NCI-H524 treated with DMSO at 0.1 percent for 48 hours (cell line): ENCODE measurements around the gene OR51B4.
"Not testable (repeated sequence)": the region's sequence is repeated elsewhere in the genome, so short reads cannot be mapped to it uniquely, and the experiment has no call there.

Experiments
- DNase-seq: peaks from one replicate; lab custom pipeline; 2025; lab: John Stamatoyannopoulos, UW

Gene OR51B4

GRCh38 chr11:5272395-5273017, 29.2 kb downstream of the OR51B4 start:
- DNase-seq: no peak

DNA sequence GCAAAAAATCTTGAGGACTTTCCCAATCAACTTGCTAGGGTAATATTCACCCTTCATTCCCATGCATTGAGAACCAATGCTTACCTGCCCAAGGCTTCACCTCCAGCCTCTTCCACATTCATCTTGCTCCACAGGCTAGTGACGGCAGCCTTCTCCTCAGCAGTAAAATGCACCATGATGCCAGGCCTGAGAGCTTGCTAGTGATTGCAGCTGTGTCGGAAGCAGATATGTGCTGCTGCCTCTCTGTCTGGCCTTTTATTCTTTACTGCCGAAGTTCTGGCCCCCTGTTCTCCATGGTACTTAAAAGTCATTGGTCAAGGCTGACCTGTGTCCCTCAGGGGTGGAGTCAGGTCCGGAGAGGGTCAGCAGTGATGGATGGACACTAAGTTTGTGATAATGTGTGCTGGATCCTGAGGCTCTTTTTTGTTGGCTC, 32.0 kb downstream of the OR51B4 start, which contains the start of gene HBE1:
Gene HBE1 (minus strand): TSS at position 231 of the 433 bp plus-strand sequence. CDS start 55 bp downstream, at position 176.
- DNase-seq: no peak

- DNase-seq: no peak
Measured at GRCh38 chr11:5267033-5267563, 34.6 kb downstream of the OR51B4 start.

- no peak for DNase-seq
Measured at GRCh38 chr11:5266609-5267008, 35.1 kb downstream of the OR51B4 start.

- DNase-seq: no peak
Measured at GRCh38 chr11:5265832-5266231, 35.9 kb downstream of the OR51B4 start.

- no peak for DNase-seq
Measured at GRCh38 chr11:5258543-5259262, 43.0 kb downstream of the OR51B4 start.

- DNase-seq: no peak
Measured at GRCh38 chr11:5257296-5257695, 44.5 kb downstream of the OR51B4 start.

DNA sequence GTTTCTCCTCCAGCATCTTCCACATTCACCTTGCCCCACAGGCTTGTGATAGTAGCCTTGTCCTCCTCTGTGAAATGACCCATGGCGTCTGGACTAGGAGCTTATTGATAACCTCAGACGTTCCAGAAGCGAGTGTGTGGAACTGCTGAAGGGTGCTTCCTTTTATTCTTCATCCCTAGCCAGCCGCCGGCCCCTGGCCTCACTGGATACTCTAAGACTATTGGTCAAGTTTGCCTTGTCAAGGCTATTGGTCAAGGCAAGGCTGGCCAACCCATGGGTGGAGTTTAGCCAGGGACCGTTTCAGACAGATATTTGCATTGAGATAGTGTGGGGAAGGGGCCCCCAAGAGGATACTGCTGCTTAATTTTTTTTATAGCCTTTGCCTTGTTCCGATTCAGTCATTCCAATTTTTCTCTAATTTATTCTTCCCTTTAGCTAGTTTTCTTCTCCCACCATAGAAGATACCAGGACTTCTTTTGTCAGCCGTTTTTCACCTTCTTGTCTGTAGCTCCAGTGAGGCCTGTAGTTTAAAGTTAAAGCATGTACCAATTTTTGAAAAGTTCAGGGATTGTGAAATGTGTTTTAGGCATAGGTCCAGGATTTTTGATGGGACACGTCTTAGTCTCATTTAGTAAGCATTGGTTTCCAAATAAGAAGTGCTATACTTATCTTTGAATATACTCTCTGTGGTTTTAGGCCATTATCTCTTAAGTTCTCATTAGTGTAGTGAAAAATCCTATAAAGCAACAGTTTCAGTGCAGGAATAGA, 46.9 kb downstream of the OR51B4 start, which contains the start of gene HBG2:
Gene HBG2 (minus strand): TSS at position 136 of the 768 bp plus-strand sequence. CDS start 53 bp downstream, at position 83.
- DNase-seq: not testable (repeated sequence)

DNA sequence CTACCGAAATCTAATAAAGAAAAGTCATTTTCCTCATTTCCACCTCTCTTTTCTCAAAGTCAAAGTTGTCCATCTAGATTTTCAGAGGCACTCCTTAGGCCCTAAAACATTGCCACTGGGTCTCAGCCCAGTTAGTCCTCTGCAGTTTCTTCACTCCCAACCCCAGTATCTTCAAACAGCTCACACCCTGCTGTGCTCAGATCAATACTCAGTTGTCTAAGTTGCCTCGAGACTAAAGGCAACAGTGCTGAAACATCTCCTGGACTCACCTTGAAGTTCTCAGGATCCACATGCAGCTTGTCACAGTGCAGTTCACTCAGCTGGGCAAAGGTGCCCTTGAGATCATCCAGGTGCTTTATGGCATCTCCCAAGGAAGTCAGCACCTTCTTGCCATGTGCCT, 47.7 kb downstream of the OR51B4 start:
- DNase-seq: not testable (repeated sequence)

- DNase-seq: not testable (repeated sequence)
Measured at GRCh38 chr11:5253440-5253839, 48.3 kb downstream of the OR51B4 start.

DNA sequence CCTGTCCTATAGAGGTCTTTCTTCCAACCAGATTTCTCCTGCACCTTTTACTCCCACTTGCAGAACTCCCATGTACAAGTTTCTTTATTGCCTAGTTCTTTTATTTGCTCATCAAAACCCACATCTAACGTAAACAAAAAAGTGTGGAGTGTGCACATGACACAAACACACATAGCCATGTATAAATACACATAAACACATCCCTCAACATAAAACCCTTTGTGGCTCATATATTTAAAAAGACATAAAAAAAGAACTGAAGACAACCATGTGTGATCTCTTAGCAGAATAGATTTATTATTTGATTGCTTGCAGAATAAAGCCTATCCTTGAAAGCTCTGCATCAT, 48.9 kb downstream of the OR51B4 start:
- no peak for DNase-seq

- DNase-seq: no peak
Measured at GRCh38 chr11:5252192-5252918, 49.4 kb downstream of the OR51B4 start.

DNA sequence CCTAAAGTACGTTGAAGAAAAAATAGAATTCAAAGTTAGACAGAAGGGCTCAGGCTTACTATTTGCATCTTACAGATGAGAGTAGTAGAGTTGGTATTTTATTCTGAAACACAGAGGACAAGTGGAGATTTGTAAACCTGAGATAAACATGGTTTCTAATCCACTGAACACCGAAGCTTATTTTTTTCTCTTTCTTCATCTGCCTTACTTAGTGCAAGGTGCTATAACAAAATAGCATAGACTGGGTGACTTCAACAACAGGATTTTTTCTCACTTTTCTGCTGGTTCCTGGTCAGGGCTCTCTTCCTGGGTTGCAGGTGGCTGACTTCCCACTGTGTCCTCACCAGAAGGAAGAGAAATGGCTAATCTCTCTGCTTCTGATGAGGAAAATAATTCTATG, 50.0 kb downstream of the OR51B4 start:
- DNase-seq: no peak
